Stimulated activated memory B cell treated with anti-CD40 and anti-IgM and Interleukin-4, amounts not matched to agents 10 μg/mL and 1 μg/mL and 100 μg/mL, for 72 hours (primary cell): ENCODE results near the gene FAT3.

Experiments
- ATAC-seq: fragments of 150-1000 bp; cut with Tn5 transposase; 2 replicates; pipeline ENCODE4 v1.10.0; 2021
- H3K27ac Mint-ChIP-seq: one replicate; pipeline ENCODE4 v1.8.0; 2022; ENCODE audit warnings: mild to moderate bottlenecking, mixed read lengths
- H3K27me3 Mint-ChIP-seq: one replicate; pipeline ENCODE4 v1.8.0; 2022; ENCODE audit warnings: mixed read lengths
- H3K36me3 Mint-ChIP-seq: one replicate; pipeline ENCODE4 v1.8.0; 2022; ENCODE audit warnings: mixed read lengths
- H3K4me1 Mint-ChIP-seq: one replicate; pipeline ENCODE4 v1.8.0; 2022; ENCODE audit warnings: mixed read lengths
- H3K4me3 Mint-ChIP-seq: one replicate; pipeline ENCODE4 v1.8.0; 2022; ENCODE audit warnings: mild to moderate bottlenecking, moderate library complexity, mixed read lengths
- H3K9me3 Mint-ChIP-seq: one replicate; pipeline ENCODE4 v1.8.0; 2022; ENCODE audit warnings: mixed read lengths

The FAT3 gene

GRCh38 chr11:92224054-92224406 lies 588 bp upstream of the FAT3 start:
- Mint-ChIP-seq H3K27me3 (peaks cover 38% of the 10 kb centered on the region), H3K4me1 (peaks cover 4% of the 10 kb centered on the region), H3K9me3 (peaks cover 5% of the 10 kb centered on the region), H3K36me3 (no peaks in the 10 kb centered on the region), H3K27ac (no peak overlapping the region), H3K4me3 (no peak overlapping the region)
- no peak for ATAC-seq

- no peaks in the 10 kb centered on the region for H3K36me3 Mint-ChIP-seq
- no peak overlapping the region for H3K4me3 Mint-ChIP-seq
- H3K4me1 Mint-ChIP-seq: peaks cover 4% of the 10 kb centered on the region
- peaks cover 5% of the 10 kb centered on the region for H3K9me3 Mint-ChIP-seq
- H3K27ac Mint-ChIP-seq: no peak overlapping the region
- peaks cover 45% of the 10 kb centered on the region for H3K27me3 Mint-ChIP-seq
- no peak for ATAC-seq
Observed at GRCh38 chr11:92225125-92225567, 528 bp downstream of the FAT3 start.

- no peak overlapping the region for H3K4me3 Mint-ChIP-seq
- peaks cover 4% of the 10 kb centered on the region for H3K4me1 Mint-ChIP-seq
- peaks cover under 1% of the 10 kb centered on the region for H3K9me3 Mint-ChIP-seq
- ATAC-seq: no peak
- H3K27ac Mint-ChIP-seq: no peak overlapping the region
- peaks cover 45% of the 10 kb centered on the region for H3K27me3 Mint-ChIP-seq
- H3K36me3 Mint-ChIP-seq: no peaks in the 10 kb centered on the region
Observed at GRCh38 chr11:92225568-92226330, 1.1 kb downstream of the FAT3 start.

GRCh38 chr11:92226331-92227229 lies 2.0 kb downstream of the FAT3 start:
- no peak overlapping the region for H3K27ac Mint-ChIP-seq
- no peak for ATAC-seq
- H3K9me3 Mint-ChIP-seq: no peaks in the 10 kb centered on the region
- peaks cover 4% of the 10 kb centered on the region for H3K4me1 Mint-ChIP-seq
- no peak overlapping the region for H3K4me3 Mint-ChIP-seq
- H3K36me3 Mint-ChIP-seq: no peaks in the 10 kb centered on the region
- H3K27me3 Mint-ChIP-seq: peaks cover 45% of the 10 kb centered on the region

- H3K27ac Mint-ChIP-seq: no peak overlapping the region
- H3K36me3 Mint-ChIP-seq: no peaks in the 10 kb centered on the region
- H3K27me3 Mint-ChIP-seq: peaks cover 45% of the 10 kb centered on the region
- no peak for ATAC-seq
- H3K4me1 Mint-ChIP-seq: peaks cover 4% of the 10 kb centered on the region
- H3K4me3 Mint-ChIP-seq: no peak overlapping the region
- H3K9me3 Mint-ChIP-seq: no peaks in the 10 kb centered on the region
Observed at GRCh38 chr11:92227230-92227814, 2.7 kb downstream of the FAT3 start.

- Mint-ChIP-seq H3K4me1 (peaks cover 4% of the 10 kb centered on the region), H3K36me3 (no peaks in the 10 kb centered on the region), H3K9me3 (no peaks in the 10 kb centered on the region), H3K27me3 (peaks cover 44% of the 10 kb centered on the region), H3K27ac (no peak overlapping the region), H3K4me3 (no peak overlapping the region)
- ATAC-seq: no peak
Observed at GRCh38 chr11:92227959-92228935, 3.6 kb downstream of the FAT3 start.

GRCh38 chr11:92236856-92237255 lies 12.2 kb downstream of the FAT3 start:
- no peaks in the 10 kb centered on the region for H3K36me3 Mint-ChIP-seq
- H3K4me3 Mint-ChIP-seq: no peak overlapping the region
- H3K27ac Mint-ChIP-seq: no peak overlapping the region
- no peak for ATAC-seq
- H3K4me1 Mint-ChIP-seq: no peaks in the 10 kb centered on the region
- H3K27me3 Mint-ChIP-seq: no peaks in the 10 kb centered on the region
- H3K9me3 Mint-ChIP-seq: no peaks in the 10 kb centered on the region

- Mint-ChIP-seq H3K4me3 (no peak overlapping the region), H3K9me3 (no peaks in the 10 kb centered on the region), H3K27me3 (no peaks in the 10 kb centered on the region), H3K27ac (no peak overlapping the region), H3K36me3 (no peaks in the 10 kb centered on the region), H3K4me1 (no peaks in the 10 kb centered on the region)
- ATAC-seq: no peak
Observed at GRCh38 chr11:92240916-92241315, 16.3 kb downstream of the FAT3 start.

GRCh38 chr11:92245700-92246271 lies 21.2 kb downstream of the FAT3 start:
- Mint-ChIP-seq H3K4me1 (no peaks in the 10 kb centered on the region), H3K36me3 (no peaks in the 10 kb centered on the region), H3K27ac (no peak overlapping the region), H3K4me3 (no peak overlapping the region), H3K27me3 (no peaks in the 10 kb centered on the region), H3K9me3 (peaks cover 2% of the 10 kb centered on the region)
- ATAC-seq: no peak

GRCh38 chr11:92246630-92247029 lies 22.0 kb downstream of the FAT3 start:
- Mint-ChIP-seq H3K36me3 (no peaks in the 10 kb centered on the region), H3K27ac (no peak overlapping the region), H3K4me3 (no peak overlapping the region), H3K4me1 (no peaks in the 10 kb centered on the region), H3K9me3 (peaks cover 2% of the 10 kb centered on the region), H3K27me3 (no peaks in the 10 kb centered on the region)
- no peak for ATAC-seq

- no peak for ATAC-seq
- Mint-ChIP-seq H3K36me3 (no peaks in the 10 kb centered on the region), H3K27me3 (no peaks in the 10 kb centered on the region), H3K4me1 (no peaks in the 10 kb centered on the region), H3K9me3 (peaks cover 2% of the 10 kb centered on the region), H3K4me3 (no peak overlapping the region), H3K27ac (no peak overlapping the region)
Observed at GRCh38 chr11:92249156-92249753, 24.6 kb downstream of the FAT3 start.

- Mint-ChIP-seq H3K27ac (no peak overlapping the region), H3K9me3 (peaks cover 2% of the 10 kb centered on the region), H3K36me3 (no peaks in the 10 kb centered on the region), H3K4me3 (no peak overlapping the region), H3K27me3 (no peaks in the 10 kb centered on the region), H3K4me1 (no peaks in the 10 kb centered on the region)
- ATAC-seq: no peak
Observed at GRCh38 chr11:92251980-92252379, 27.4 kb downstream of the FAT3 start.

GRCh38 chr11:92253421-92253820 lies 28.8 kb downstream of the FAT3 start:
- Mint-ChIP-seq H3K27ac (no peak overlapping the region), H3K4me3 (no peak overlapping the region), H3K4me1 (no peaks in the 10 kb centered on the region), H3K27me3 (no peaks in the 10 kb centered on the region), H3K36me3 (no peaks in the 10 kb centered on the region), H3K9me3 (peaks cover 4% of the 10 kb centered on the region)
- no peak for ATAC-seq

GRCh38 chr11:92253945-92254344 lies 29.3 kb downstream of the FAT3 start:
- no peak for ATAC-seq
- no peaks in the 10 kb centered on the region for H3K36me3 Mint-ChIP-seq

More at GRCh38 chr11:92253945-92254344, 29.3 kb downstream of the FAT3 start:
- H3K27ac Mint-ChIP-seq: no peak overlapping the region
- no peak overlapping the region for H3K4me3 Mint-ChIP-seq
- H3K27me3 Mint-ChIP-seq: no peaks in the 10 kb centered on the region
- H3K4me1 Mint-ChIP-seq: no peaks in the 10 kb centered on the region
- peaks cover 8% of the 10 kb centered on the region for H3K9me3 Mint-ChIP-seq
